Fibroblast of skin of back (primary cell): ENCODE data around the gene SH3D19.
"Not testable (repeated sequence)": the region's sequence is repeated elsewhere in the genome, so short reads cannot be mapped to it uniquely, and the experiment has no call there.

Experiments used
- DNase-seq: peaks from one replicate; pipeline ENCODE4 v3.0.0-alpha.2; 2013

The SH3D19 gene

DNA sequence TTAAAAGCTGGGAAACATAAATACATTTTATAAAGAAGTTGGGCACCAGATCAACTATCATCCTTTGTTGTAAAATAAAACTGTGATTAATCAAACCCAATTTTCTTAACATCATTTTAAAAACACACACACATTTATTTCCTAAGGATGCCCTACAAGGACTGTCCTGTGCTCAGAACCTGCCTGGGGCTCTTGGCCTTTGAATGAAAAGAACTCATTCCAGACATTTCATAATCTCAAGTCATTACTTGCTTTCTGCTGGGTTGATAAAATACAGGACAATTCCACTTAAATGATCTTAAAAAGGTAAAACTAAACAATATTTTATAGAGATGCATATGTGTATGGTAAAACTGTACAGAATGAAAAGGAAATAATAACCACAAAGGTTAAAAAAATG lies 2.8 kb downstream of the SH3D19 start:
- peak; percentile 28 for DNase-seq

DNA sequence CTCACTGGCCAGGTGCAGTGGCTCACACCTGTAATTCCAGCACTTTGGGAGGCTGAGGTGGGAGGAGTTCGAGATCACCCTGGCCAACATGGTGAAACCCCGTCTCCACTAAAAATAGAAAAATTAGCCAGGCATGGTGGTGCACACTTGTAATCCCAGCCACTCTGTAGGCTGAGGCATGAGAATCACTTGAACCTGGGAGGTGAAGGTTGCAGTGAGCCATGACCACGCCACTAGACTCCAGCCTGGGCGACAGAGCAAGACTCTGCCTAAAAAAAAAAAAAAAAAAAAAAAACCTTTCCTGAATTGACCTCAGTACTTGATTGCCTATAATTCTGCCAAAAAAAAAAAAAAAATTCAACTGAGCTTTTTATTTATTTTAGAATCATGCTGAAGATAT lies 3.2 kb downstream of the SH3D19 start:
- not testable (repeated sequence) for DNase-seq

DNA sequence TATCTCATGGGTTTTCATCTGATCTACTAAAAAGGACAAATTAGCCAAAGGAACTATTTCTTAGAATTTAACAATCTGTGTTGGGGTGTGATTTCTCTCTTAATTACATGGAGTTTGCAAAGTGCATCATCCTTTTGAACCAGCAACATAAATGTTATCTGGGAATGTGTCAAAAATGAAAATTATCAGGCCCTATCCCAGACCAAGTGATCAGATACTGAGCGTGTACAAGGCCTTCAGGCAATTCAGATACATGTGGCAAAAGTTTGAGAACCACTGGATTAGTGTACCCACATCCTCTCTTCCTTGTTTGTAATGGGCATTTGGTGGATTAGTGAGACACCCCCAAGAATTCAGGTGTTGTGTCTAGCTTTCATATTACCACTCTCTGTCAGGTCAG lies 3.8 kb downstream of the SH3D19 start:
- DNase-seq: no peak

DNA sequence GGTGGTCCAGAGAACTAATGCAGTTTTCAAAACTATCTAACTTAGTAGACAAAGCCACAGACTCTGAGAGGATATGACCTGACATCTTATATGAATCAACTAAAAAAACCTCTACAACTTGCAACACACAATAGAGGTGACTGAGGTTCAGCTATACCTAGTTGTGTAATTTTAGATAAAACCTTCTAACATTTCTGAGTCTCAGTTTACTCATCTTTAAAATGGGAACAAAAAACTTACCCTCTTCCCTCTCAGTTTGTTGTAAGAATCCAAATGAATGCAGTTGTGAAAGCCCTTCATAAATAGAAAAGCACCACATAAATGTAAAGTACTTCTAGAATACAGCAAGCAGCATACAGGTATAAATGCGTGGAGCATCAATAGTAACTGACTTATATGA lies 5.9 kb downstream of the SH3D19 start:
- no peak for DNase-seq

DNA sequence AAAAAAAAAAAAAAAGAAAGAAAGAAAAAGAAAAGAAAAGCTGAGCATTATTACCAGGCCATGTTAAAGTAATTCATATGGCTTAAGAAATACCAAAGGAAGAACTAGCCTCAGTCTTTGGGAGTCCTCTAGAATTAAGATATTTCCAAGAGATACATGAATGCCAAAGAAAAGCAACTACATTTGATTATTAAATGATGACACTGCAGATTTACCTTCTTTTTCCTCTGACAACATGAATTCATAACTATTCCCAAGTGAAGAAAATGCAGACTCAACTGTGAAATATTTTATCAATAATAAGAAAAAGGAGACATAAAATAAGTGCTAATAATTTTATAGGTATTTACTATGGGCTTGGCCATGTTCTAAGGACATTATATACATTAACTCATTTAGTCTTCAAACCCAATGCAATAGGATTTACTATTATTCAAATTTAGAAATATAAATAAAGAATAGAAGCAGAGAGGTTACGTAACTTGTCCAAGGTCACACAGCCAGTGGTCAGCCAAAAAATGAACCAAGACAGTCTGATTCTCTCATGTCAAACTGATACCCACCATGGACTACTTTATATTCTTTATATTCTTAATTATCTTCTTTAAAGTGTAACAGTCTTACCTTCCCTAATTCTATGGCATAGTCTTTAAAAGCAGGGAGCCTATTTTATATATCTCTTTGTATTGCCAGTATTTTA lies 6.9 kb downstream of the SH3D19 start:
- DNase-seq: no peak

DNA sequence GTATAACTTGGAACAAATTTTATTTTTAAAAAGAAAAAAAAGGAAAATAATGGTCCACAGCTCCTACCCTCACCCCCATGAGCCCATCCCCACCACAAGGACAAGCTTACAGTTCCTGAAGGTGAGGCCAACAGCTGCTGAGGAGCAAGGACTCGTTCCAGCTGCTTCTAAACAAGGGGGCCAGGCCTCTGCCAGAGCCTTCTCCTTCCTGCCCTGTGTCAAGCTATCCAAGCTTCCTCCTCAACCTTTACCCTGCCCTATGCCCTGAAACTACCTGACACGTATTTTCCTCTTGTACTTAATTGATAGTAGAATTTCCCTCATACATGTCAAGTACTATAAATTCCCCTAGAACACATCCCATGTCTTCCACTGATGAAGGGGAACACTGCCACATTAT lies 8.8 kb downstream of the SH3D19 start:
- no peak for DNase-seq

DNA sequence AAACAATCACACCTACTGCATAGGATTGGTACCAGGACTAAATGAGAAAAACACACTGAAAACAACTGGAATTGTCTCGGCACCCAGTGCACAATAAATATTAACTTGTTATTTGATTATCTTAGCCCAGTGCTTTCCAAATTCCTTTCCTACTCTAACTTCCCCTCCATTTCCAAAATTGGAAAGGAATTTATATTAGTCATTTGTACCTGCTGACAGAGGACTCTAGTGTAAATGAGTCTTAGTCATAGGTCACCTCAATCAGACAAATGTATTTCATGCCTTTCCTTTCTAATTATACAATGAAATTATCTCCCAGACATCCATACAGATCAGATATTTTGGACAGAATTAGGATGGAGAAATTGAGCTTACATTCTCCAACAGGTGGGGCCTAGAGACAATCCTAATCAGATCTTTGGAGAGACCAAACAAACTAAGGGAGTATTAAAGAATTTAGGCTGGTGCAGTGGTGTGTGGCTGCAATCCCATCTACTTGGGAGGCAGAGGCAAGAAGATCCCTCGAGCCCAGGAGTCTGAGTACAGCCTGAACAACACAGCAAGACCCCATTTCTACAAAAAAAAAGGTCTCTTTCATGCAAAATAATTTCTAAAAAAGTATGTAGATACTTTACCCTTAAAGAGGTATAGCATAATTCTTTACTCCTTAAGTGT lies 10.1 kb downstream of the SH3D19 start:
- no peak for DNase-seq

DNA sequence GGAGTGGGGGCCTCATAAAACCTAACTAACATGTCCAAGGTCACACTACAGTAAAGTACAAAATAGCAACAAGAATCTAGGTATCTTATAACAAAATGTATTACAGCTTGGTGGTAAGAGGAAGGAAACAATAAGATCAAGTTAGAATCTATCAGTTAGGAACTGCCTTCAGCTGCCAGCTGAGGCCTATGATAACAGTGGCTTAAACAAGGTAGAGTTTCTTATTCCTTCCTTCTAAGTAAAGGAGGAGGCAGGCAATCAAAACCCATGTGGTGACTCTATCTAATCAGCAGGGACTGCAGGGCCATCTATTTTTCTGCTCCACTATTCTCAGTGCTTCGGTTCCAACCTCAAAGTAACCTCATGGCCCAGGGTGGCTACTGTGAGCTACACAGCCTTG lies 10.9 kb downstream of the SH3D19 start:
- no peak for DNase-seq

DNA sequence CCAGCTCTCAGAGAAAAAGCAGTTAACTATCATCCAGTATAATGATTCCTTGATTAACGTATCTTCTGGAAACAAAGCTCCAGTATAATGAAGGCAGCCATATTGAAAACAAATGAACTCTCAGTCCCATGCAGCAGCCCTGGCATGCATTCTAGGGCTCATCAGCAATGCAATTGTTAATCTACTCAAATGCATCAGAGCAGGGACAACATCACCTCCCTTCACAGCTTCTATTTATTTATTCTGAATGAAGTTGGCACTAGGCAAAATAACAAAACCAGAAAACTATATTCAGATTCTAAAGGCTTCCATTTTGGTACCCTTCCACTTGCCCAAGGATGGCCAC lies 11.4 kb downstream of the SH3D19 start:
- no peak for DNase-seq

DNA sequence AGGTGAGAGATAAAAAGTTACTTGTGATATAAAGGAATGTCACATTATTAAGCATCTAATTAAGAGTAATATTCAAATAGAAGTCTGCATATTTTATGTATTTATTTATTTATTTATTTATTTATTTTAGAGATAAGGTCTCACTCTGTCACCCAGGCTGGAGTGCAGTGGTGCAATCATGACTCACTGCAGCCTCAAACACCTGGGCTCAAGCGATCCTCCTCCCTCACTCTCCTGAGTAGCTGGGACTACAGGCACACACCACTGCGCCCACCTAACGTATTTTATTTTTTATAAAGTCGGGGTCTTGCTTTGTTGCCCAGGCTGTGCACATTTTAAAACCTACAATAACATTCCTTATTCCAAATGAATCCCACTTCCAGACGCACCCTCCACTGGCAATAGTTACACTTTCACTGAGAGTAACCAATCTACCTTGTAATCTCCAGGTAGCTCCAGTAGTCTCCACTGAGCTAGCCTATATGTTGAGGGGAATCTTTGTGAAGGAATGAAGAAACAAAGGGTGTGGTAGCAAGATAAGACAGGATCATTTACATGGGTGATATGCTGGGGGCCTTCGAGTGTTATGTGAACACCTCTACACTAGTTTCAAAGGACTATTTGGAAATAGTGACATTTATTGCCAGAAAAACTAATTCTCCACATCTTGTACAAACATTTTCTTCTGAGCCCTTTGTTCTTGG lies 11.9 kb downstream of the SH3D19 start:
- no peak for DNase-seq

DNA sequence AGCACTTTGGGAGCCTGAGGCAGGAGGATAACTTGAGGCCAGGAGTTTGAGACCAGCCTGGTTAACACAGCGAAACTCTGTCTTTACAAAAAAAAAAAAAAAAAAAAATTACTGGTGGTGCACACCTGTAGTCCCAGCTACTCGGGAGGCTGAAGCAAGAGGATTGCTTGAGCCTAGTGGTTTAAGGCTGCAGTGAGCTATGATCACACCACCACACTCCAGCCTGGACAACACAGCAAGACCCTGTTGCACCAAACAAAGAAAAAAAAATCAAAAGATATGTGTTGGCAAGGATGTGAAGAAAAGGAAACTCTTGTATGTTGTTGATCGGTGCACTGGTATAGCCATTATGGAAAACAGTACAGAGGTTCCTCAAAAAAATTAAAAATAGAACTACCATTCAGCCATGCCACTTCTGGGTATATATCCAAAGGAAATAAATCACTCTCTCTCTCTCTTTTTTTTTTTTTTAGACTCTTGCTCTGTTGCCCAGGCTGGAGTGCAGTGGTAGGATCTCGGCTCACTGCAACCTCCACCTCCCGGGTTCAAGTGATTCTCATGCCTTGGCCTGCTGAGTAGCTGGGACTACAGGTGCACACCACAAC lies 15.2 kb downstream of the SH3D19 start:
- no peak for DNase-seq

DNA sequence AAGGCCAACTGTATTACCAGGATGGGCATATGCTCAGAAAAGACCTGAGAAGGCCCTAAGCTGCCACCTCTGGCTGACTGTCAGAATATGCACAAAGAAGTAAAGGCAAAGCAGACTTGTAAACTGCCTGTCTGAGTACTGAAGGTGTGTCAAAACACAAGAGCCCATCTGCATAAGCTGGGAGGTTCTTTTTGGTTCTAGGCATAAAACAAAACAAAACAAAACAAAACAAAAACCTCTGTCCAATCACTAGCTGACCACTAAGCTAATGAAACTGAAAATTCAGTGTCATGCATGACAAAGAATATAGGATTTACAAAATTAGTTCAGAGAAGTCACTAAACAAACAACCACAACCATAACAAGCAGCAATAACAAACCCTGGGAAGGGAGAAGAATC lies 20.6 kb downstream of the SH3D19 start:
- DNase-seq: no peak

DNA sequence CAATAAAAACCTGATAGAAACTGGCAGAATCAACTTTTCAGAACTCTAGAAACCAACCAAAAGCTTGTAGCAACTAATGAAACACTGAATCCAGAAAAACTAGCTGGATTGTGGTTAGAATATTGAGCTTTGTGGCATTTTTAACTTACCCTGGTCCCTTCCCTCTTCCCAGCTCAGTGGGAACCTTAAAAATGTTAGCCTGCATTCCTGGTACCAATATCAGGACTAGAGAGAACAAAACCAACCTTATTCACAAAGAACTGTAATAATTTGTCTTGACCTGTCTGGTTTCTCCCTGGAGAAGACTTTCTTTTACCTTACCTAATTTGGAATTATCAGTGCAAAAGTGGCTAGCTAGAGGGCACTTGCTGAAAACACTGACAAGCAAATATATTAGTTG lies 21.2 kb downstream of the SH3D19 start:
- DNase-seq: no peak

DNA sequence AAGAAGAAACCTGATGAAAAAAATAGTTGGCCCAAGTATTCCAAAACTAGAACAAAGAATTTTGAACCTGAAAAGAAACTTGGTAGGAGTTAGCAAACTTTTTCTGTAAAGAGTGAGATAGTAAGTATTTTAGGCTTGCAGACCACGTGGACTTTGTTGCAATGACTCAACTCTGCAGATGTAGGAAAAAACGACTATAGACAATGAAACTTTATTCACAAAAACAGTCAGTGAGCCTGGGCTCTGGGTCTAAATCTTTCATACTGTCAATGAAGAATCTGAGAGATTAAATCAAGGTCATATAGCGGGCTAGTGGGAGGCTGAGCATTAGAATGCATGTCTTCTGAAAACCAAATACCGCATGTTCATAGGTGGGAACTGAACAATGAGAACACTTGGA lies 23.0 kb downstream of the SH3D19 start:
- DNase-seq: no peak

DNA sequence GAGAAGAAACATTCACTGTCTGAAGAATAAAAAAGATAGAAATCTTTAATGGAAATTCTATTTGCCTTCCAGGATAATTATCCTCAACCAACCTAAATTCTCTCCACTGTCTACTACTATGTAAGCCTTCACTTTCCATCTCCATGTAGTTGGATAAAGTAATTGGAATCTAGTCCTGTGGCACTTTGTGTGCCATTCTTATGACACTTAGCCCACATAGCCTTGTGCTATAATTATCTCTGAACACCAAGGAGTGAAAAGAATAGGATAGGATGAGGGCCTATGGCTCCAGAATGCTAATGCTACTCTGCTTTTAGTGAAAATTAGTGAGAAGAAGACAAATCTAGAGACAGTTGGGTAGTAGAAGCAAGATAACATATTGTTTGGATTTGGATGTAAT lies 28.2 kb downstream of the SH3D19 start:
- no peak for DNase-seq

DNA sequence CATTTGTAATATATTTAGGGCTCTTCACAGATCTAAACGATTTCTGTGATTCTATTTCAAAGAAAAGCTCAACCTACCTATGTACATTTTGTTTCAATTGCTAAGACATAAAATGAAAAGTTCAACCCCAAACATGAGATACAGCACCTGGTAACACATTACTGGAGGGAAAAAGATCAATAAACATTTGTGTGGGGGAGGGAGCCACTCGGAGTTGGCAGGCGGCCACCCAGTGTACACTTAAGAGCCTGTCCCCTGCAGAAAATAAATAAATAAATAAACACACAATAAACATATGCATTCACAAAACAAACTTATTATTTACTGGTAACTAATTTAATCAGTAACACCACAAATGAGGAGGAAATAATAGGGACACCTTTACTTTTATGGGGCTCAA lies 29.2 kb downstream of the SH3D19 start:
- no peak for DNase-seq

DNA sequence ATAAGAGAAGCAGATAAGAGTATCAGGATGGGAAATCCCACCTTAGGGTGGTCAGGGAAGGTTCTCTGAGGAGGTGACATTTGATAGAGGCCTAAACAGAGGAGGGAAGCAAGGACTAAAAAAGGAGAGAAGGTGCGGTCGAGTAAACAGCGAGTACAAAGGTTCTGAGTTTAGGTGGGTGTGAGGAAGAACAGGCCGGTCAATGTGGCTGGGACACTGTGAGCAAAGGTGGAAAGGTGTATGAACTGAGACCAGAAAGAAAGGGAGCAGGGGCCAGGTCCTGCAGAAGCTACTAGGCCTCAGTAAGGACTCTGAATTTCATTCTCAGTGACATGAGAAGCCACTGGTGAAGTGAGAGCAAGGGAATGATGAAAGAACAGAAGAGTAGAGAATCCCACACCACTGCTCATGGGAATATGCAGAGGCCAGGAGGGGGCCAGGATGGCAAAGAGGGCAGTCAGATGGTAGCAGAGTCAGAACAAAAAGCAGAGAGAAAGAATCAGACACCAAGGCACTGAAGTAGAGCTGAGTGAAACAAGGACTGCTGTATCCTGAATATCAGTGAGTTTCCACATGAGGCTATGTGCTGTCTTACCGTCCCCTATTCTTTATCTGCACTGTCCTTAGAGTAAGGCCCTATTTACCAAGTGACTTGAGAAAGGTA lies 30.4 kb downstream of the SH3D19 start:
- no peak for DNase-seq

DNA sequence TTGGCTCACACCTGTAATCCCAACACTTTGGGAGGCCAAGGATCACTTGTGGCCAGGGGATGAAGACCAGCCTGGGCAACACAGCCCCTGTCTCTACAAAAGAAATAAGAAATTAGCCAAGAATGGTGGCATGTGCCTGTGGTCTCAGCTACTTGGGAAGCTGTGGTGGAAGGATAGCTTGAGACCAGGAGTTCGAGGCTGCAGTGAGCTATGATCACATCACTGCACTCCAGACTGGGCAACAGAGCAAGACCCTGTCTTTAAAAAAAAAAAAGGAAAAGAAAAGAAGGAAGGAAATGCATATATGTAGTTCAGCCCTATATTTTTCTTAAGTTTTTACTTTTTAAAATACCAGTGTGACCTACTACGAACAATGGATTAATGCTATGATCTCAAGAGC lies 33.4 kb downstream of the SH3D19 start:
- DNase-seq: no peak

DNA sequence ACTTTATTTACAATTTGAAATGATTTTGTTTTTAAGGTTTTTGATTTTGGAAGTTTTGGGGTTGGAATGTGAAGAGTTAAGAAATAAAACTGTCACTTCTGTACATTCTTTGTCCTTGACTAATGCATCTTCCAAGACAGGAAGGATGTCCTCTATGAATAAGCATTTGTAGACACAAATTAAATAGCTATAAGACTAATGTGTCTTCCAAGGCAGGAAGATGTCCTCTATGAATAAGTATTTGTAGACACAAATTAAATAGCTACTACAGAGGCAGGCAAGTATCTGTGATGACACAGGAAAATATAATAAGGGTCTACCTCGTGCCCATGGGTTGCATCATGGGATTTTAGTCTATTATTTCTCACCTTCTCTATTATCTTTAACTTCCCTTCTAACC lies 33.9 kb downstream of the SH3D19 start:
- peak; percentile 67 for DNase-seq

DNA sequence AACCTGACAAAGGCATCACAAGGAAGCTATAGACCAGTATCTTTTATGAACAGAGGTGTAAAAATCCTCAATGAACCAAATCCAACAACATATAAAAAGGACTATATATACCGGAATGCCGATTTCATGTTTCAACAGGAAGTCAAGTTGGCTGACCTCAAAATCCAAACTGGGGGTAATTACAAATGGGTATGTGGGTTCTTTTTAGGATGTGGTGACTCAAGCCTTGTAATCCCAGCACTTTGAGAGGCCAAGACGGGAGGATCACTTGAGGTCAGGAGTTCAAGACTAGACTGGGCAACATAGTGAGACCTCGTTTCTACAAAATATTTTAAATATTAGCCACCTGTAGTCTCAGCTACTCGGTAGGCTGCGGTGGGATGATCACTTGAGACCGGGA lies 38.0 kb downstream of the SH3D19 start:
- peak; percentile 25 for DNase-seq

DNA sequence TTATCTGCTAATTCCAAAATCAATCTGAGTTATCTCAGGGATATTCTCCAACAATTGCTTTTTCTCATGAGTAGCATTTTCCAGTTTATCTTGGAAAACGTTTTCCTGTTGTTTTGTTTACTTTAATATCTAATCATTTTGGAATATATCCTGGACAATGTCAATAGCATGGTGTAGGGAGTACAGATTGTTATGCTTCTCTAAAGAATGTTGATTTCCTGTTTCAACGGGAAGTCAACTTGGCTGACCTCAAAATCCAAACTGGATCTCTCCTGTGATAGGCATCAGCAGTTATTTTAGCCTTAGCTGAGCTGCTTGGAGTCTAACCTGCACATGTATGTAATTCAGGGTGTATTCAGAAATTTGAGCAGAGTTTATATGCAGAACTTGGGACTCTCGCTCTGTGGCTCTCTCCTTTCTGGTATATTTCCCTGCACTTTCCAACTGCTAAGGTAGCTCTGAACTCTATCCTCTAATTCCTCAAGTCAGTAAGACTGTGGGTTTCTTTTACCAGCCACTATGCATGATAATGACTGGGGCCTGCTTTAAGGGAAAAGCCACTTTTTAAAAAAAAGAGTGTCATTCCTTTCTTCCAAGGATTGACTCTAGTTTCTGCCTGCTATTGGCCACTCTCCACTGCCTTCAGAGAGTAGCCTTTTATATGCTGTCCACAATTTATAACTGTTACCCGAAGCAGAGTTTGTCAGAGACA lies 40.7 kb downstream of the SH3D19 start:
- no peak for DNase-seq

DNA sequence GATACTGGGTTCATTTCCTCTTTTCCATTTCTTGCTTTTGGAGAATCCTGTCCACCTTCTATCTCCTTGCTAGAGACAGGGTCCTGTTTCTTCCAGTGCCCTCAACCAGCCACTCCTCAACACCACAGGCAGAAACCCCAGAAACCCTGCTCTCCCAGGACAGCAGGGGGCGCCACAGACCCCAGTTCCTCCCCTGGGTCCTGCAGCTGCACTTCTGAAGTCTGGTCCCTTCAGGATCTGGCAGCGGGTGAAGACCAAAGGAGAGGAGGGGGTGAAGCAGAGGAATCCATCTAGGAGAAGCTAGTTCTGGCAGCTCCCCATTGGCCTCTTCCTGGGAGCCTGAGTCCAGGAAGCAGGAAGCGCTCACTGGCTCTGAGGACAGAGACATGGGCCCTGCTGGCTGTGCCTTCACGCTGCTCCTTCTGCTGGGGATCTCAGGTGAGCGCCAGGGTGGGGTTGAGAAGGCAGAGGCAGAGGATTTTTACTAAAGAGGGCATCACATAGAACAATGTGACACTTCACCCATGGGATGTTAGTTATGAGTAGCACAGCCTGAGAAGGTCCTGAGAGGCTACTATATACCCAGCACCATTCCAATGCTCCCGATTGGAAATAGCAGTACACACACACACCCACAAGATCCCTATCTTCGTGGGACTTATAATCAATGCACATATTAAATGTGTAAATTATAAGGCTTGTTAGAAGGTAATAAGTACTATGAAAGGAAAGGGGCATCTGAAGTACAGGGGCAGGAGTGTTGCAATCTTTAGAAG lies 48.4 kb downstream of the SH3D19 start, which contains the start of gene PRSS48:
Gene PRSS48 (plus strand): TSS at position 375 of the 776 bp plus-strand sequence. CDS start 12 bp downstream, at position 387.
- peak; percentile 55 for DNase-seq
